Activated T-cell treated with anti-CD3 and anti-CD28 coated beads, Interleukin-2, amount 50 U/mL, for 24 hours (primary cell): ENCODE data around the gene MCC.

Experiments used
- DNase-seq: peaks from one replicate; pipeline ENCODE4 v3.0.0-alpha.2; 2020
- H3K27ac Mint-ChIP-seq: 2 replicates; pipeline ENCODE4 v1.8.0; 2020; ENCODE audit warnings: mild to moderate bottlenecking, mixed read lengths
- H3K27me3 Mint-ChIP-seq: 2 replicates; pipeline ENCODE4 v1.8.0; 2020; ENCODE audit warnings: mixed read lengths
- H3K36me3 Mint-ChIP-seq: 2 replicates; pipeline ENCODE4 v1.8.0; 2020; ENCODE audit warnings: low read depth, mixed read lengths
- H3K4me1 Mint-ChIP-seq: 2 replicates; pipeline ENCODE4 v1.8.0; 2020; ENCODE audit warnings: low read depth, mixed read lengths
- H3K4me3 Mint-ChIP-seq: 2 replicates; pipeline ENCODE4 v1.8.0; 2020; ENCODE audit warnings: mild to moderate bottlenecking, moderate library complexity, mixed read lengths
- H3K9me3 Mint-ChIP-seq: 2 replicates; pipeline ENCODE4 v1.8.0; 2020; ENCODE audit warnings: mixed read lengths

MCC gene

GRCh38 chr5:113181409-113181808, 306.8 kb downstream of the MCC start:
- no peak overlapping the region for H3K4me3 Mint-ChIP-seq
- H3K27ac Mint-ChIP-seq = no peak overlapping the region
- H3K36me3 Mint-ChIP-seq = no peaks in the 10 kb centered on the region

GRCh38 chr5:113179156-113179555, 309.1 kb downstream of the MCC start:
- Mint-ChIP-seq H3K9me3 (no peaks in the 10 kb centered on the region), H3K4me1 (peaks cover 14% of the 10 kb centered on the region), H3K27me3 (no peaks in the 10 kb centered on the region), H3K4me3 (no peak overlapping the region), H3K36me3 (no peaks in the 10 kb centered on the region), H3K27ac (no peak overlapping the region)
- DNase-seq = no peak

More at GRCh38 chr5:113181409-113181808, 306.8 kb downstream of the MCC start:
- no peaks in the 10 kb centered on the region for H3K9me3 Mint-ChIP-seq
- H3K4me1 Mint-ChIP-seq = peaks cover 14% of the 10 kb centered on the region
- no peak for DNase-seq
- no peaks in the 10 kb centered on the region for H3K27me3 Mint-ChIP-seq

- Mint-ChIP-seq H3K9me3 (no peaks in the 10 kb centered on the region), H3K27ac (no peak overlapping the region), H3K4me3 (no peak overlapping the region), H3K27me3 (no peaks in the 10 kb centered on the region), H3K36me3 (no peaks in the 10 kb centered on the region), H3K4me1 (peaks cover 14% of the 10 kb centered on the region)
- no peak for DNase-seq
Measured at GRCh38 chr5:113178073-113178779, 310.0 kb downstream of the MCC start.

- H3K4me3 Mint-ChIP-seq = no peak overlapping the region
- peaks cover 9% of the 10 kb centered on the region for H3K4me1 Mint-ChIP-seq
- H3K27ac Mint-ChIP-seq = no peak overlapping the region
- no peaks in the 10 kb centered on the region for H3K9me3 Mint-ChIP-seq
- no peak for DNase-seq
- no peaks in the 10 kb centered on the region for H3K36me3 Mint-ChIP-seq
- no peaks in the 10 kb centered on the region for H3K27me3 Mint-ChIP-seq
Measured at GRCh38 chr5:113177225-113177624, 311.0 kb downstream of the MCC start.

- H3K27me3 Mint-ChIP-seq = no peaks in the 10 kb centered on the region
- H3K4me1 Mint-ChIP-seq = peaks cover 5% of the 10 kb centered on the region
- no peak overlapping the region for H3K4me3 Mint-ChIP-seq
- H3K9me3 Mint-ChIP-seq = no peaks in the 10 kb centered on the region
- no peak overlapping the region for H3K27ac Mint-ChIP-seq
- no peaks in the 10 kb centered on the region for H3K36me3 Mint-ChIP-seq
- no peak for DNase-seq
Measured at GRCh38 chr5:113176734-113177133, 311.5 kb downstream of the MCC start.

GRCh38 chr5:113176196-113176595, 312.1 kb downstream of the MCC start:
- H3K36me3 Mint-ChIP-seq = no peaks in the 10 kb centered on the region
- H3K9me3 Mint-ChIP-seq = no peaks in the 10 kb centered on the region
- no peak overlapping the region for H3K4me3 Mint-ChIP-seq
- H3K27ac Mint-ChIP-seq = no peak overlapping the region
- no peaks in the 10 kb centered on the region for H3K4me1 Mint-ChIP-seq
- no peaks in the 10 kb centered on the region for H3K27me3 Mint-ChIP-seq
- no peak for DNase-seq

- Mint-ChIP-seq H3K27me3 (no peaks in the 10 kb centered on the region), H3K9me3 (no peaks in the 10 kb centered on the region), H3K4me1 (no peaks in the 10 kb centered on the region), H3K36me3 (no peaks in the 10 kb centered on the region), H3K4me3 (no peak overlapping the region), H3K27ac (no peak overlapping the region)
- no peak for DNase-seq
Measured at GRCh38 chr5:113172231-113172826, 315.9 kb downstream of the MCC start.

GRCh38 chr5:113171520-113171919, 316.7 kb downstream of the MCC start:
- no peak overlapping the region for H3K4me3 Mint-ChIP-seq
- no peaks in the 10 kb centered on the region for H3K36me3 Mint-ChIP-seq
- no peaks in the 10 kb centered on the region for H3K27me3 Mint-ChIP-seq
- H3K9me3 Mint-ChIP-seq = no peaks in the 10 kb centered on the region
- DNase-seq = no peak
- peaks cover 6% of the 10 kb centered on the region for H3K4me1 Mint-ChIP-seq
- H3K27ac Mint-ChIP-seq = no peak overlapping the region

- H3K27me3 Mint-ChIP-seq = no peaks in the 10 kb centered on the region
- no peak for DNase-seq
- peaks cover 6% of the 10 kb centered on the region for H3K4me1 Mint-ChIP-seq
- no peaks in the 10 kb centered on the region for H3K36me3 Mint-ChIP-seq
- no peaks in the 10 kb centered on the region for H3K9me3 Mint-ChIP-seq
- H3K4me3 Mint-ChIP-seq = no peak overlapping the region
- H3K27ac Mint-ChIP-seq = no peak overlapping the region
Measured at GRCh38 chr5:113170707-113171106, 317.5 kb downstream of the MCC start.

GRCh38 chr5:113169720-113170119, 318.5 kb downstream of the MCC start:
- H3K36me3 Mint-ChIP-seq = no peaks in the 10 kb centered on the region
- peaks cover 6% of the 10 kb centered on the region for H3K4me1 Mint-ChIP-seq
- H3K4me3 Mint-ChIP-seq = no peak overlapping the region
- H3K9me3 Mint-ChIP-seq = no peaks in the 10 kb centered on the region
- H3K27me3 Mint-ChIP-seq = no peaks in the 10 kb centered on the region
- no peak for DNase-seq
- no peak overlapping the region for H3K27ac Mint-ChIP-seq

- H3K9me3 Mint-ChIP-seq = no peaks in the 10 kb centered on the region
- peaks cover 10% of the 10 kb centered on the region for H3K4me1 Mint-ChIP-seq
- H3K4me3 Mint-ChIP-seq = no peak overlapping the region
- no peak for DNase-seq
- H3K27me3 Mint-ChIP-seq = no peaks in the 10 kb centered on the region
- no peaks in the 10 kb centered on the region for H3K36me3 Mint-ChIP-seq
- H3K27ac Mint-ChIP-seq = no peak overlapping the region
Measured at GRCh38 chr5:113167985-113168384, 320.3 kb downstream of the MCC start.

- no peak for DNase-seq
- H3K9me3 Mint-ChIP-seq = no peaks in the 10 kb centered on the region
- no peak overlapping the region for H3K4me3 Mint-ChIP-seq
- H3K4me1 Mint-ChIP-seq = peaks cover 18% of the 10 kb centered on the region
- no peaks in the 10 kb centered on the region for H3K36me3 Mint-ChIP-seq
- no peak overlapping the region for H3K27ac Mint-ChIP-seq
- H3K27me3 Mint-ChIP-seq = no peaks in the 10 kb centered on the region
Measured at GRCh38 chr5:113166852-113167366, 321.3 kb downstream of the MCC start.

GRCh38 chr5:113166261-113166660, 322.0 kb downstream of the MCC start:
- Mint-ChIP-seq H3K4me3 (no peak overlapping the region), H3K9me3 (no peaks in the 10 kb centered on the region), H3K4me1 (peaks cover 18% of the 10 kb centered on the region), H3K27me3 (no peaks in the 10 kb centered on the region), H3K36me3 (no peaks in the 10 kb centered on the region), H3K27ac (no peak overlapping the region)
- no peak for DNase-seq

- Mint-ChIP-seq H3K27ac (no peak overlapping the region), H3K36me3 (no peaks in the 10 kb centered on the region), H3K4me3 (no peak overlapping the region), H3K9me3 (no peaks in the 10 kb centered on the region), H3K4me1 (peaks cover 18% of the 10 kb centered on the region), H3K27me3 (no peaks in the 10 kb centered on the region)
- DNase-seq = no peak
Measured at GRCh38 chr5:113164021-113164420, 324.2 kb downstream of the MCC start.

GRCh38 chr5:113163328-113163727, 324.9 kb downstream of the MCC start:
- H3K4me1 Mint-ChIP-seq = peaks cover 18% of the 10 kb centered on the region
- no peak for DNase-seq

More at GRCh38 chr5:113163328-113163727, 324.9 kb downstream of the MCC start:
- Mint-ChIP-seq H3K27ac (no peak overlapping the region), H3K4me3 (no peak overlapping the region), H3K36me3 (no peaks in the 10 kb centered on the region), H3K9me3 (no peaks in the 10 kb centered on the region), H3K27me3 (no peaks in the 10 kb centered on the region)
